Tibial artery (tissue), 4 donors: ENCODE data around the gene RHEB.
A peak's percentile ranks its signal among the peaks of the same experiment; 100 is the strongest.

Experiments
- DNase-seq, 2 donors: peaks; one replicate each; pipeline ENCODE4 v3.0.0-alpha.2; 2019
- H3K27ac ChIP-seq, 2 donors: fragments of 200-600 bp; sonication (generic) in 1 of 2; 1 replicate in 1 of 2; 2 replicates in 1 of 2; pipeline ENCODE4 v1.5.1; 2018 to 2019; ENCODE audit warnings: mild to moderate bottlenecking in 1 of 2
- H3K27me3 ChIP-seq, 2 donors: fragments of 200-600 bp; sonication (generic) in 1 of 2; one replicate each; pipeline versions ENCODE4 v1.5.1 to v1.6.0; 2016 to 2019
- H3K36me3 ChIP-seq, 3 donors: fragments of 200-600 bp; sonication (generic) in 2 of 3; one replicate each; pipeline ENCODE4 v1.5.1; 2016 to 2019; ENCODE audit warnings: mild to moderate bottlenecking in 2 of 3
- H3K4me1 ChIP-seq, 4 donors: fragments of 200-600 bp; sonication (generic) in 2 of 4; 1 replicate in 3 of 4; 2 replicates in 1 of 4; pipeline ENCODE4 v1.5.1; 2016 to 2019
- H3K4me3 ChIP-seq, 2 donors: fragments of 200-600 bp; sonication (generic) in 1 of 2; 1 replicate in 1 of 2; 2 replicates in 1 of 2; pipeline ENCODE4 v1.5.1; 2018 to 2019; ENCODE audit warnings: mild to moderate bottlenecking in 2 of 2
- H3K9me3 ChIP-seq, 3 donors: fragments of 200-600 bp; sonication (generic) in 1 of 3; one replicate each; pipeline ENCODE4 v1.5.1; 2016 to 2019
- CTCF ChIP-seq, 2 experiments: fragments of 200-600 bp in 1 of 2; fragments of 450-650 bp in 1 of 2; IDR thresholded peaks; one replicate each; pipeline ENCODE4 v1.5.1; 2017 to 2019; ENCODE audit warnings: antibody characterized with exemption in 2 of 2, mild to moderate bottlenecking in 1 of 2, moderate library complexity in 1 of 2
- intact Hi-C: fragments of 100-400 bp; cut with DNase I; formaldehyde crosslinking; loops from one replicate; pipeline ENCODE4 v1.15.0; 2023; ENCODE audit warnings: low total_unique reads

RHEB gene

GRCh38 chr7:151460474-151460855 is 59.2 kb downstream of the RHEB start:
- H3K4me3 ChIP-seq, result peak overlapping the region; percentile 15 to 28

GRCh38 chr7:151459726-151460473 is 59.8 kb downstream of the RHEB start:
- peak; percentile 93 for DNase-seq
- peak; percentile 39 to 47 for TF ChIP-seq CTCF (IDR thresholded peaks at IDR 0.05)
- H3K36me3 ChIP-seq, result peaks cover 0 to 14% (median 9%) of the 10 kb centered on the region in 3 donors
- H3K4me3 ChIP-seq, result peak overlapping the region; percentile 15 to 28
- peak overlapping the region; percentile 75 for H3K27ac ChIP-seq
- intact Hi-C loops, result loop anchor here (5.0 kb wide), 1 partner anchor 297 kb away; no protein-coding TSS in a partner anchor
- H3K27me3 ChIP-seq, result no peaks in the 10 kb centered on the region
- no peaks in the 10 kb centered on the region for H3K9me3 ChIP-seq
- H3K4me1 ChIP-seq, result peaks cover 7 to 26% (median 24%) of the 10 kb centered on the region in 4 donors

More at GRCh38 chr7:151460474-151460855, 59.2 kb downstream of the RHEB start:
- TF ChIP-seq CTCF (IDR thresholded peaks at IDR 0.05), result no peak
- Histone ChIP-seq H3K36me3 (peaks cover 5 to 20% (median 15%) of the 10 kb centered on the region in 3 donors), H3K27me3 (no peaks in the 10 kb centered on the region), H3K4me1 (peaks cover 7 to 26% (median 24%) of the 10 kb centered on the region in 4 donors), H3K9me3 (no peaks in the 10 kb centered on the region), H3K27ac (peak overlapping the region; percentile 75)
- intact Hi-C loops, result loop anchor here (5.0 kb wide), 1 partner anchor 297 kb away; no protein-coding TSS in a partner anchor
- peak; percentile 71 to 76 for DNase-seq

- no peak for TF ChIP-seq CTCF (IDR thresholded peaks at IDR 0.05)
- intact Hi-C loops, result no loop called here
- no peak for DNase-seq
- Histone ChIP-seq H3K4me1 (peaks cover 7 to 26% (median 24%) of the 10 kb centered on the region in 4 donors), H3K27ac (no peak overlapping the region), H3K4me3 (no peak overlapping the region), H3K9me3 (no peaks in the 10 kb centered on the region), H3K36me3 (no peaks in the 10 kb centered on the region), H3K27me3 (no peaks in the 10 kb centered on the region)
Observed at GRCh38 chr7:151457534-151457933, 62.2 kb downstream of the RHEB start.

- no peak overlapping the region for H3K4me3 ChIP-seq
- intact Hi-C loops, result no loop called here
- no peaks in the 10 kb centered on the region for H3K36me3 ChIP-seq
- peaks cover 7 to 26% (median 24%) of the 10 kb centered on the region in 4 donors for H3K4me1 ChIP-seq
- TF ChIP-seq CTCF (IDR thresholded peaks at IDR 0.05), result no peak
- H3K27me3 ChIP-seq, result no peaks in the 10 kb centered on the region
- DNase-seq, result no peak
- H3K27ac ChIP-seq, result no peak overlapping the region
- no peaks in the 10 kb centered on the region for H3K9me3 ChIP-seq
Observed at GRCh38 chr7:151456782-151457181, 62.9 kb downstream of the RHEB start.

- DNase-seq, result no peak
- Histone ChIP-seq H3K9me3 (no peaks in the 10 kb centered on the region), H3K27ac (no peak overlapping the region), H3K27me3 (no peaks in the 10 kb centered on the region), H3K36me3 (no peaks in the 10 kb centered on the region), H3K4me1 (peaks cover 7 to 23% (median 20%) of the 10 kb centered on the region in 4 donors), H3K4me3 (no peak overlapping the region)
- TF ChIP-seq CTCF (IDR thresholded peaks at IDR 0.05), result no peak
- intact Hi-C loops, result no loop called here
Observed at GRCh38 chr7:151456276-151456675, 63.4 kb downstream of the RHEB start.
